Measurements from ENCODE around the gene CAMTA1.
"Not testable (repeated sequence)": the region's sequence is repeated elsewhere in the genome, so short reads cannot be mapped to it uniquely, and the experiment has no call there.

Gene CAMTA1

DNA sequence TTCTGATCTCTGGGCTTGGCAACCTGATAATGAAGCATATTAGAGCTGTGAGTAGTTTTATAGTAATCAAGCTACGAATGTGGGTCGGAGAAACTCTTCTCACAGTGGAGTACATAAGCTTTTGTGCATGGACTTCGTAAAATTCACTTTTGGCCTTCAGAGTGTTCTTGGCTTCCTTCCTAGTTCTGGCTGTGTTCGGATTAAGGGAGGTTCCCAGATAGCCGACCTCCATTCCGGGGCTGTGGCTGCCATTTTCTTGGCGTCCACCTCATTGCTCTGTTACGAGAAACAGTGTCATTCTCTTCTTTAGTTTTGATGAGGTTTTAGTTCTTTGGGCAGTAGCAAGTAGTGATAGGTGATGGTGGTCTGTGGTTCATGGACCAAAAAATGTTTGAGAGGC is 26.3 kb downstream of the CAMTA1 start:
- no peak for DNase-seq

DNA sequence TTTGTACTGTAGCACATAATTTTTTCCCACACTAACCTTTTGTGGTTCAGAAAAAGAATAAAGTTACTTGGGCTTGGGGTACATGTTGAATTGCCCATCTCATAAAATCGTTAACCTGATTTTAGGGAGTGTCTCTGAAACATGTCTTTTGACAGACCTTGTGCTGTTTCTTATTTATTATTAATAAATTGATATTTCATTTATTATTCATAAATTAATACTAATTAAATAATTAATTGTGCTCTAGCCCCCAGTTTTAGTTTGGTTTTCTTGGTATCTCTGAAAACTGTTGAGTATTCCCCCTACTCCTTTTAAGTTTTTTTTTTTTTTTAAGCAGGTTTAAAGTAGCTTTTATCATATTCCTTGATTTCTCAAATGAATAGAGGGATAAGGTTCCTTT is 27.9 kb downstream of the CAMTA1 start:
- DNase-seq = no peak

DNA sequence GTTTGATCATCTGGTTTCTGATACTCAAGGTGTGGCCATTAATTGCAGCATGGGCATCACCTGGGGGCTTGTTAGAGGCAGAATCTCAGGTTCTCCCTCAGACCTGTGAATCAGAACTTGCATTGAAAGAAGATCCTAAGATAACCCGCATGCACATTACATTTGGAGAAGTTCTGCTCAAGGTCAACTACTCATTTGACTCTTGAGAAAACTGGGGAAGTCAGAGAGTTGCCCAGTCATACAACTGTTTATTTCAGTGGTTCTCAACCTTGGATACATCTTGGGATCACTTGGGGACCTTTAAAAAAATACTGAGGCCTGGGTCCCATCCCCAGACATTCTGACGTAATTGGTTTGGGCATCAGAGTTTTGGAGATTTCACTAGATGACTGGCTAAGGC is 30.5 kb downstream of the CAMTA1 start:
- DNase-seq = peak in 3 of 4 experiments; percentile 13 to 53 (median 46)

DNA sequence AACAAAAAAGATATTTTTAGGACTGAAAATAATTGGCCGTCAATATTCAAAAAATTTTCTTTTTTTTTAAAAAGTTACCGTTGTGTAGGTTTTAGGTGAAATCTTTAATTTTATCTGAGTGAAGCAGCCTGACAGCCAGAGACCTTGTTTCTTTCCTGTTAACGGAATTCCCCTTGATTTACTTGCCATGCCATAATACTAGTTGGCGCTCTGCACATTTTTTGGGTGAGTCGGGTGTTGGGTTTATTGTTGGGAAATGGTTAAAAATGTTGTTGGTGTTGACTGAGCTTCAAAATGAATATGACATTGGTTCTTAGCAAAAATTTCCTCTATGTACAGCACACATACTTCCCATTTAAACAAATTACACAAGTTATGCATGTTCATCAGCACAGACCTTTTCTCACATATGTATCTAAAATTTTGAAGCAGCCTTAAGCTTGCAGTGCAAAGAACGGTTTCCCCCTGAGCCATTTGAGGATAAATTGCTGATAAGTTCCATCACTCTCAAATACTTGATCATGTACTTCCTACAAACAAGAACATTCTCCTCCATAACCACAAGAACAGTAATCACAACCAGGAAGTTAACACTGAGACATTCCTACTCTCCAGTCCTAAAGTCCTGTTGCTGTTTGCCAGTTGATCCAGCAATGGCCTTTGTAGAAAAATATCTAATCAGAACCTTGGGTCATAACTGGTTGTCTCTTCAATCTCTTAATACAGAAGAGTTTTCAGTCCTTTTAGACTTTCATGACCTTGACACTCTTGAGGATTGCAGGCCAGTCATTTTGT is 34.2 kb downstream of the CAMTA1 start:
- peak in 2 of 4 experiments; percentile 8 to 12 for DNase-seq

DNA sequence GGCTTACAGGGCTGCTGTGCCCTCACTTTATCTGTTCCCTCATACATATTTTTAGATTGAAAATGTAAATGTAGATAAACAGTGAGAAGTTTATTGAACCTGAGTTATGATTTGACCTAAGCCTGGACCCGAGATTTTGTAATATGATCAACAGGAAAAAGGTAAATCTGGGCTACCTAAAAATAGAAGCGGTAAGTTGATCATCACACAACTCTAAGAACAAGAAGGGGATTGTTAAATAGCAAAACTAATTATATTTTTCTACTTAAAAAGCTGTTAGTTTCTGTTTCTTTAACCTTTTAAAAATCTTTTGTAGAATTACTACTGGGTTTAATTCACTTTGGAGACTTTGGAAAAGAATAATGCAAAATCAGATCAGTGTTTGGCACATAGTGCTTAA is 35.6 kb downstream of the CAMTA1 start:
- no peak for DNase-seq

DNA sequence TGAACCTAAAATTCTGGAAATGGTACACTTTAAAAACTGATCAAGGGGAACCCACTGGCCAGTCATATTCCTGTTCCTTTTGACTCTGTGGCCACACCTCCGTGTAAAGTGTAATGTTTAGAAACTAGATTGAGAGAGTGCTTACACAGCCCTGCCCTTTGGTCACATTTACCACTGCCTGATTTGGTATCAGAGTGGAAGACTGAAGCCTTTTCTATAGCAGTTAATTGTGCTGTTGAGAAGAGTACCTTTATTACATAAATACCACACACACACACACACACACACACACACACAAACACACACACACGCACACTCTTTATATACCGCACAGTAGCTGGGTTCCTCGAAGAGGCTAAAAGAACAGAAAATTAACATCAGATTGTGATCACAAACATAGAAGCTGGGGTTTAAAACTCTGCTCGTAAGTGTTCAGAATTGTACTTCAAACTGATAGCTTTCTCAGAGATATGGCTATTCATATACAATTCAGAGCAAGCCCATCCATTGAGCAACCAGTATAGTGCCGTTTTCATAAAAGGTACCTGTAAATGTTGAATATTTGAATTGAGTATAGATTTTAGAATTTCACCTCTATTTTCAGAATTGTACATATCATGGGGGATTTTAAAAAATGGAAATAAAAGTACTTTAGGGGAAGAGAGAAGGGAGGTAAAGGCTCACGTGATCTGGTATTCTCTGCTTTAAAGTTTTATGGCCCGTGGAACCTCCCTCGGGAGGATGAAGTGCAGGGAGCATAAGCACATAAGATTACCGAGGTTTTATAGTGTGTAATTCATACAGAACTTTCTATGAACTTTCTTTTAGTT is 37.5 kb downstream of the CAMTA1 start:
- no peak for DNase-seq

DNA sequence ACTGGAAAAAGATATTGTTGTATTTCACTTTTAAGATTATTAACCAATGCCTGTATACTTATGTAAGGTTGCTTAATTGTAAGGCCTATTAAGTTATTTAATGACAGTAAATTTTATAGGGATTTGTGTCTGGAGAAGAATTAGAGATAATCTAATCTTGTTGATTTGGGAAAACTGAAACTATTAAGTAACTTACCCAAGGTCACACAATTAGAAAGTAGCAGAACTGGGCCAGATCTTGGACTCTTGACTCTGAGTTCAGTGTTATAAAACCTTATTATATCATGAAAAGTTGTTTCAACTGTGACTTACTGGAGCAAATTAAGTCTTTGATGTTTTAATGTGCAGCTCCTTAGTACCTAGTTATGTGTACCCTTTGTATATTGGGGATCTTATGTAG is 38.5 kb downstream of the CAMTA1 start:
- DNase-seq = no peak

DNA sequence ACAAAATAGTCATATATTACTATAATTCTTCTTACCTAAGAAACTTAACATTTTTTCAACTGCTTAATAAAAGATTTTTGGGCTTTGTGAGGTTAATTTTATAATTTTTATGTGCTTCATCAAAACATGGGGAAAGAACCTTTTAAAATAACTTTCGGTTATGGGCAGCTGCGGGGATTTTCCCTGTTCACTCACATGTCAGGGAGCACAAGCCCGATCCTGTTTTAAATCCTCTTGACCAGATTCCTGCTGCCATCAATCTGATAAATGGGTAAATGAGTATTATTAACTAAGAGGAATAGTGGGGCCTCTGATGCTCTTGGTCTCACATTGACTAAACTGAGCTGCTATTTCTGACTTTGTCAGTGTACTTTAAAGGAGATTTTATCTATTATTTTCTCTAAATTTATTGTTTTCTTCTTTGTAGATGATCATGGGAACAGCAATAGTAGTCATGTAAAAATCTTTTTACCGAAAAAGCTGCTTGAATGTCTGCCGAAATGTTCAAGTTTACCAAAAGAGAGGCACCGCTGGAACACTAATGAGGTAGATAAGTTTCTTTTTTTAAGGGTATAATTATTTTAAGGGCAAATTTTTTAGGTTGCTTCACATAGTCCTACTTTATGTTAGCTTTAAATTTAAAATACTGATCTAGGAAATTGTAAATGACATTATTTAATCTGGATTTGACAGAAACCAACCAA is 39.6 kb downstream of the CAMTA1 start:
- no peak for DNase-seq

DNA sequence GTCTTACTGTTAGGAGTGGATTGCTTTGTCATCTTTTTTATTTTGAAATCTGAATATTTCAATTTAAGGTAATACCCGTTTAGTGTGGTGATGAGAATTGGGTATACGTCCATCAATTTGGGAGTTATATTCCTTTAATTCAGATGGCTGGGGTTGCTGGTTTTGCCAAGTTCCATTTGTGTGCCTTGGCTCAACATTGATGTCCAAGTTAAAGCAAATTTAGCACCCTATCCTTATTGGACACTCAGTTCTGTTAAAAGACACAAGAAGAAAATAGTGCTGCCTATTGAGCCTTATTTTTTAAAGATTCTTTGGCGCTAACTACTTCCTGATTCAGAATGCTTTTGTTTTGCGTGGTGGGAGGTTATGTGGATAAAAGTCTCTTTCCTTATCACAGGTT is 40.6 kb downstream of the CAMTA1 start:
- no peak for DNase-seq

DNA sequence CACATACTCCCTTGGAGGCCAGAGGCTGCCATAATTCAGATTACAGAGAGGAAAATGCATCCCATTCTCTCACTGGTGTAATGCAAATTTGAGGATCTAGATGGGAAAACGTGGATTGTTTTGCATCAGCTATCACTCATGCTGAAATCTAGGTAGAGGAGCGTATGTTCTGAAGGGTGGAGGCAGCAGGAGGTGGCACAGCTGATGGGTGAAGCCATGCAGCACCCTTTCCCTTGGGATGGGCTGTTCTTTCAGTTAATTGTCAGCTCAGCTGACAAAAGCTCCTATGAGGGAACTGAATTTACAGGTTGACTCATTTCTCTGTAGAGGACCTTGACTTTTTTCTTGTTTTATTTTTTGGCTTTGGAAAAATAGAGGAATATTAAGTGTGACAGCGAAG is 41.8 kb downstream of the CAMTA1 start:
- DNase-seq = no peak

DNA sequence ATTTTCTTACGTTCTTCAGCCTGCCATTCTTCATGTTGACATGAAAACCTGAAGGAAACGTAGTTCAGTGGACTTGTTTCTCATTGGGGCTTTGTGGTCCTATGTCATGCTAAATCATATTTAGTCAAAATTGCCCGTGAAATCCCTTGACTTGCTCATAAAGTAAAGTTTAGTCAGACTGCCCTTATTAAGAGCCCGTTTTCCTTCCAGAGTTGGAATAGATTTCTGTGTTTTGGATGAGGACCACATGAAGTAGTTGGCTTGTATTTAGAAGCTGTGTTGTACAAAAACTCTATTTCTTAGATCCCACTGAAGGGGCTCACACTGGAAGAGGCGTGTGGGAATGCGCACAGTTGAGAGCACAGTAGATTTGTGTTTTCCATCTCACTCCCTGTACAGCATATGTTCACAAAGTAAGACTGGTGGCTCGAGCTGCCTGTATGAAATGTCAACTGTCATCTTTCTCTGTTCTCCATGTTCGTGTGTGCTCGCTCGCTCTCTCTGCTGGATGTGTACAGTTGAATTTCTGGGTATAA is 42.4 kb downstream of the CAMTA1 start:
- no peak for DNase-seq

DNA sequence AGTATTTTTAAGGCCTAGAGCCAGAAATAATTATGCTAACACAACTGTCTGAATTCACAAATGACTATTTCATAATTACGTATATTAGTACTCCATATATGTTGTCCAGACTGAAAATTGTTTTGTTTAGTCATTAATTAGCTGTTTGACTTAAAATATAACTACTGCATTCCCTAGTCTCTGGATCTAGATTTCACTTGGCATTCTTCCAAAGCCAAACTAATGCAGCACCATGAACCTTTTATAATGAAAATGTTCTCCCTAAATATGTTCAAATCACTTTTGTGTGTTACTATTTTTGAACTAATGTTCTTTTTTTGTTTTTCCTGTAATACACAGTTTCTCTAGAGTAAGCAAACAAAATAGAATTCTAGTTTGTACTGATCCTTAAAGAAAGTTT is 46.1 kb downstream of the CAMTA1 start:
- DNase-seq = no peak

DNA sequence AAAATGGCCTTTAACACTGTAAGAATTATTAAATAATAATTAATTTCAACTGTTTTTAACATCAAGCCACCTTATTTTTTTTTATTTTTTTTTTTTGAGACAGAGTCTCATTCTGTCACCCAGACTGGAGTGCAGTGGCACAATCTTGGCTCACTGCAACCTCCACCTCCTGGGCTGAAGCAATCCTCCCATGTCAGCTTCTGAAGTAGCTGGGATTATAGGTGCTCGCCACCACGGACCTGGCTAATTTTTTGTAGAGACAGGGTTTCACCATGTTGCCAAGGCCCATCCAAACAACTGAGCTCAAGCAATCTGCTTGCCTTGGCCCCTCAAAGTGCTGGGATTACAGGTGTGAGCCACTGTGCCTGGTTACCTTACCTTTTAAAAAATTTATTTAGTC is 46.8 kb downstream of the CAMTA1 start:
- DNase-seq = not testable (repeated sequence)

DNA sequence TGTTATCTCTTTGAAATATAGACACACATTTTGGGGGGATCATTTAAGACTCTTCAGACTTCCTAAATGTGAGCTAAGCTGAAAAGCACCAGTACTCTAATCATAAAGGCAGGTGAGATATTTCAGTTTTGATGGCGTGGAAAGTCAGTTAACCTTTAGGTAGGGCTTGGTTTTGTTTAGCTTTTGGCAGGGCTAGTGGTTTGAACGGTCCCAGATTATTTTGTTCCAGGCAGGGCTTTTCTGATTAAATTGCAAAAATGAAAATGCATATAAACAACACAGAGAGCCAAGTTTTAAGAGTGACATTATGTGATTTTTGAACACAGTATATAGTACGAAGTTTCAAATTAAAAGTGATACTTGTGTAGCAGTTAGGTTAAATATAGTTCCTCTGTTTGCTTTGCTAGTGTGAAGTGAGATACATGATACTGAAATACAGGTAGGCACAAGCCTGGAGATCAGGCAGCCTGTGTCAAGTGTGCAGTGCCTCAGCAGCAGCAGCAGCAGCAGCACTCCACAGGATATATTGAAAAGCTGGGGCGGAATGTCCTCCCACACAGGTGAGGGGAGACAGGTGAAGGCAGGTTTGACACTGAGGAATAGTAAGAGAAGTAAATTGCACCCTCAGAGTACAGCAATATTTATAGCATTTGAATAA is 47.4 kb downstream of the CAMTA1 start:
- no peak for DNase-seq

DNA sequence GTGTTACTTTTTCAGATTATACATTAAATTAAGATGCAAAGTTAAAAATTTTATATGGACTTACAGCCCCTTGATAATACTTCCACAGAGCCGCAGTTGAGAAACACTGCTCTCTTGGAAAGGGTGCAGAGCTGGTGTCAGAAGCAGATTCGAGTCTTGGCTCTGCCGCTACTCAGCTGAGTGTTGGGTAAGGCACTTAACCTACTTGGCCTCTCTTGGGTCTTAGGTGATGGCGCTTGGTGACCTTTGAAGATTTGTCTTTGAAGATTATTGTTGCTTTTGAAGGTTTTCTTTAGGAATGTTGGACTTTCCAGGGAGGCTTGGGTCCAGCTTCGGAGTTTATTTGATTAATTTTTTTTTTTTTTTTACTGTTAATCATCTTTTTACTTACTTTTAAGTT is 48.5 kb downstream of the CAMTA1 start:
- no peak for DNase-seq

DNA sequence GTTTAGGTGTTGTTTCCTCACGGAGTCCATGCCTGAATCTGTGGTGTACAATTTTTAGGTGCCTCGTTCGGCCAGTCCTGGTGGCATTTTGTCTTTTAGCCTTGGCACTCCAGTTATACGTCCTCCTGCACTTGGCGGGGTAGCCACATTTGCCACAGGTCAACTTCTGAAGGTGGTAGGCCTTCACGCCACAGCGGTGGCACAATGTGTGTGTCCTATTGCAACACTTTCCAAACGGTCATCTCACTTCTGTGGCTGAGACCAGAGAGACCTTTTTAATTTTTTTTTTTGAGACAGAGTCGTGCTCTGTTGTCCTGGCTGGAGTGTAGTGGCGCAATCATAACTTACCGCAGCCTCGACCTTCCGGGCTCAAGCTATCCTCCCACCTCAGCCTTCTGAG is 49.1 kb downstream of the CAMTA1 start:
- DNase-seq = no peak

DNA sequence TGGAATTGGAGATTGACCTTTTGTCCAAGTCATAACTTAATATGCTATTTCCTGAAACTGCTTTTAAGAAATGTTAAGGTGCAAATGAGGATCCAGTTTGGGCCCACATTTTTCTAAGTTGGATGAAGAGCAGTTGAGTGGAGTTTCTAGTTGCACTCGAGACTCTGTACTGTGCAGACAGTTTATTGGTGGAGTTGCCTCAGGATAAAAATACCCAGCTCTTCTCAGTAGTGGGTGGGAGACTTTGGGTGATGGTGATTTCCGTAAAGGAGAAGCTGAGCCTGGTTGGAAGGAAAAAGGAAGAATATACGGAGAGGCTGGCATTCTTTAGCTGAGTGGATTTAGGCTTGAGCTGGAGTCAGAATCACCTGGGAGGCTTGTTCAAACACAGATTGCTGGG is 49.9 kb downstream of the CAMTA1 start:
- no peak for DNase-seq

DNA sequence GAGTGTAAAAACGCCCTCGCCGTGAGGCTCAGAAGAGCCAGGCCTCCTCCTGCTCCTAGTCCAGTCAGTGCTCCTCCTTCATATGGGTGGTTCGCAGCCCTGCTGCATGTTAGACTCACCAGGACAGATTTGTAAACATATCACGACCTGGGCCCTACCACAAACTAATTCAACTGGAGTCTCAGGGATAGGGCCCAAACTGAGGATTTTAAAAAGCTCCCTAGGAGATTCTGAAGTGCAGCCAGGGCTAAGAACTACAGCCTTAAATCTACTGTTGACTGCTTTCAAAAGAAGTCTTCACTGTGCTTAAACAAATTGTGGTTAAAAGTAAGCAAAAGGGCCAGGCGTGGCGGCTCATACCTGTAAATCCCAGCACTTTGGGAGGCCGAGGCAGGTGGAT is 57.0 kb downstream of the CAMTA1 start:
- DNase-seq = no peak

DNA sequence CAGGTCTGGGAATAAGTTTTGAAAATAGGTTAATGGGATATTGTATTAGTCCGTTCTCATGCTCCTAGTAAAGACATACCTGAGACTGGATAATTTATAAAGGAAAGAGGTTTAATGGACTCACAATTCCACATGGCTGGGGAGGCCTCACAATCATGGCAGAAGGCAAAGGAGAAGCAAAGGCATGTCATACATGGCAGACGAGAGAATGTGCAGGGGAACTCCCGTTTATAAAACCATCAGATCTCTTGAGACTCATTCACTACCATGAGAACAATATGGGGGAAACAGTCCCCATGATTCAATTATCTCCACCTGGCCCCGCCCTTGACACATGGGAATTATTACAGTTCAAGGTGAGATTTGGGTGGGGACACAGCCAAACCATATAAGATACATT is 60.5 kb downstream of the CAMTA1 start:
- not testable (repeated sequence) for DNase-seq

DNA sequence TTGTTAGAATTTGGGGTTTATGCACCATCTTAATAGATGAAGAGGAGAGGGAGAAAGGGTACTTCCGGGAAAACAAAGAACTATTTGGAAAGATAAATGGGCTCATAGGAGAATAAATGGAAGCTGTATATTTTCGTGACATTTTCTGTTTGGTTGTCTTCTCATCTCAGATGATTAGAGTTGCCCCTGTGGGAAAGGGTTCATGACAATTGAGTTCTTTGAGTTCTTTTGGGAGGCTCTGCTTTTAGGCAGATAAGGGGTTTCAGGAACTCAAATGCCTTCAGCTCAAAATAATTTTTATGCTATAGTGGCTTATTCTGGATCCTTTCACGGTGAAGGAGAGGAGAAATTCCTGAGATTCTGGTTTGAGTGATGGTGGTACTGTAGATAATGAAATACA is 63.6 kb downstream of the CAMTA1 start:
- no peak for DNase-seq

DNA sequence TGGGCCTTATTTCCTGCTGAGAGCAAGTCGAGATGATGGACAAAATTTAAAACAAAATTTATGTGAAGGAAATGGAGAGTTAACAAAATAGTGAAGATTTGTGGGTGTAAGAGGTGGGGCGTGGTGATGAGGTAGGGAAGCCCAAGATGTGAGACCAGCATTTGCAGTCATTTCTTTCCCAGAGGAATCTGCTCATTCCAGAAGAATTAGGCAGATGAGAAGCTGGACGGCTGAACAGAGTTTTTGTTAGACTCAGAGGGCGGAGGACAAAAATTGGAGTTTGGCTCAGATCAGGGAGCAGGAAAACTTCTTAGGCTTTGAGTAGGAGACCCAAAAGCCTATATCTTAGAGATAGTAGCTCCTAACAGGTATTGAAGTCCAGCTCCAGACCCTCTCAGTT is 65.3 kb downstream of the CAMTA1 start:
- DNase-seq = no peak

DNA sequence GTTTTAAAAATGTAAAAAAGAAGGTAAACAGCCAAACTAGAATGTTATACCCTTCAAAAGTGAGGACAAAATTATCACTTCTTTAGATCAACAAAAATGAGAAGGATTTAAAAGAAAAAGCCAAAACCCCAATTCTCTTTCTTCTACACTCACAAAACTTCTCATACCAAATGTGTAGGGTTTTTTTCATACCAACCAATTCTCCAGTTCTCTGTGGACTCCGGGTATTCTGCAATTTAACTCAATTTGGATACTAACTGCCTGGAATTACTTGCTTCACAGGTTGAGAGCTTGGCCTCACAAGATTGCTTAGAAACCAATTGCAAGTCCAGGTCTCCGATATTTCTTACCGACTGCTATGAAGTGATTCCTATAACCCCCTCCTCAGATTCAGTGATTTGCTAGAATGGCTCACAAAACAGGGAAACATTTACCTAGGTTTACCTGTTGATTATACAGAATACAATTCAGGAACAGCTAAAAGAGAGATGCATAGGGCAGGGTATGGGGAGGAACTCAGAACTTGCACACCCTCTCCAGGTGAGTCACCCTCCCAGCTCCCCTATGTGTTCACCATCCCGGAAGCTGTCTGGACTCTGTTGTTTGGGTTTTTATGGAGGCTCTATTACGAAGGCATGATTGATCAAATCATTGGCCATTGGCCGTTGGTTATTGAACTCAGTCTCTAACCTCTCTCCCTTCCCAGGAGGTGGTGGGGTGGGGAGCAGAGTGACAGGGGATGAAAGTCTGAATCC is 67.1 kb downstream of the CAMTA1 start:
- no peak for DNase-seq

All from suppressor macrophage (primary cell).